IMR-90 (cell line): ENCODE measurements around the gene TUBGCP6.

Source experiments
- CTCF ChIP-seq: conservative IDR thresholded peaks from 2 replicates; pipeline ENCODE4 v1.5.1; 2012; ENCODE audit warnings: mild to moderate bottlenecking, low read depth, low read length, improper control_type of control experiment
- POLR2A ChIP-seq: IDR thresholded peaks from 2 replicates; pipeline ENCODE4 v1.6.1; 2012; ENCODE audit warnings: mild to moderate bottlenecking, low read depth, low read length
- RCOR1 ChIP-seq: IDR thresholded peaks from 2 replicates; pipeline ENCODE4 v1.6.1; 2012; ENCODE audit warnings: mild to moderate bottlenecking, low read length, improper control_type of control experiment; ENCODE audit not compliant: insufficient replicate concordance
- TF ChIP-seq, protein P1 (sequence below): fragments of 150-350 bp; IDR thresholded peaks from 2 replicates; pipeline ENCODE4 v1.6.1; 2016; ENCODE audit warnings: low read depth, mild to moderate bottlenecking, low read length, moderate library complexity, borderline replicate concordance

GRCh38 chr22:50256258-50256862 is 11.5 kb upstream of the TUBGCP6 start:
- TF ChIP-seq POLR2A (no peak), CTCF (no peak), RCOR1 (no peak)
- TF ChIP-seq, protein P1, sequence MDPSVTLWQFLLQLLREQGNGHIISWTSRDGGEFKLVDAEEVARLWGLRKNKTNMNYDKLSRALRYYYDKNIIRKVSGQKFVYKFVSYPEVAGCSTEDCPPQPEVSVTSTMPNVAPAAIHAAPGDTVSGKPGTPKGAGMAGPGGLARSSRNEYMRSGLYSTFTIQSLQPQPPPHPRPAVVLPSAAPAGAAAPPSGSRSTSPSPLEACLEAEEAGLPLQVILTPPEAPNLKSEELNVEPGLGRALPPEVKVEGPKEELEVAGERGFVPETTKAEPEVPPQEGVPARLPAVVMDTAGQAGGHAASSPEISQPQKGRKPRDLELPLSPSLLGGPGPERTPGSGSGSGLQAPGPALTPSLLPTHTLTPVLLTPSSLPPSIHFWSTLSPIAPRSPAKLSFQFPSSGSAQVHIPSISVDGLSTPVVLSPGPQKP = no peak
